Measurements from ENCODE around the gene BOLL. TPM values are rescaled to one million over a fixed set of nuclear protein-coding genes. Genes with fewer than 3 reads are reported as not detected.

The BOLL gene
- total RNA-seq, 6 experiments from 2014 or later: not detected

DNA sequence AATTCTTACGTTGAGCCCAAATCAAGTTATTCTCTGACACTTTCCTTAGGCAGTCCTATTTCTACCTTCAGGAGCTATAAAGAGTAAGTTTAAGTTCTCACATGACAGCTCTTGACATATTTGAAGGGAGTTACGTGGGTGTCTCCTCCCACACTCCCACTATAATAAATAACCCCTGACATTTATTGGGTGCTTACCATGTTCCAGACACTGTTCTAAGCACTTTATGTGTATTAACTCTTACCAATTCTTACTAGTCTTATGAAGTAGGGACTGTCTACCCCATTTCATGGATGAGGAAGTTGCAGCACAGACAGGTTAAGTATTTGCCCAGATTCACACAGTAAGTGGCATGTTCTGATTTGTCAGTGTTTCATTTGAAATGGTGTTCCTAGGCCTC is 37.2 kb upstream of the BOLL start:
- intact Hi-C loops (cut with DNase I): no loop called here
- ATAC-seq (no peak), DNase-seq (no peak)
- no peak for TF ChIP-seq POLR2A (IDR thresholded peaks at IDR 0.05)
- TF ChIP-seq, protein P1, sequence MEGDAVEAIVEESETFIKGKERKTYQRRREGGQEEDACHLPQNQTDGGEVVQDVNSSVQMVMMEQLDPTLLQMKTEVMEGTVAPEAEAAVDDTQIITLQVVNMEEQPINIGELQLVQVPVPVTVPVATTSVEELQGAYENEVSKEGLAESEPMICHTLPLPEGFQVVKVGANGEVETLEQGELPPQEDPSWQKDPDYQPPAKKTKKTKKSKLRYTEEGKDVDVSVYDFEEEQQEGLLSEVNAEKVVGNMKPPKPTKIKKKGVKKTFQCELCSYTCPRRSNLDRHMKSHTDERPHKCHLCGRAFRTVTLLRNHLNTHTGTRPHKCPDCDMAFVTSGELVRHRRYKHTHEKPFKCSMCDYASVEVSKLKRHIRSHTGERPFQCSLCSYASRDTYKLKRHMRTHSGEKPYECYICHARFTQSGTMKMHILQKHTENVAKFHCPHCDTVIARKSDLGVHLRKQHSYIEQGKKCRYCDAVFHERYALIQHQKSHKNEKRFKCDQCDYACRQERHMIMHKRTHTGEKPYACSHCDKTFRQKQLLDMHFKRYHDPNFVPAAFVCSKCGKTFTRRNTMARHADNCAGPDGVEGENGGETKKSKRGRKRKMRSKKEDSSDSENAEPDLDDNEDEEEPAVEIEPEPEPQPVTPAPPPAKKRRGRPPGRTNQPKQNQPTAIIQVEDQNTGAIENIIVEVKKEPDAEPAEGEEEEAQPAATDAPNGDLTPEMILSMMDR (IDR thresholded peaks at IDR 0.05): no peak
- 73% methylated on average over 2 of the region's 2 CpGs for WGBS (ENCODE audit: insufficient coverage, low coverage, low lambda C conversion rate, missing lambda C conversion rate)
- no peak overlapping the region for H3K4me3 ChIP-seq
- no peaks in the 10 kb centered on the region for H3K4me1 ChIP-seq
- no peak overlapping the region for H3K27ac ChIP-seq
- no peaks in the 10 kb centered on the region for H3K9me3 ChIP-seq
- H3K36me3 ChIP-seq: no peaks in the 10 kb centered on the region
- H3K27me3 ChIP-seq: no peaks in the 10 kb centered on the region

- intact Hi-C loops (cut with DNase I): no loop called here
- no peaks in the 10 kb centered on the region for H3K9me3 ChIP-seq
- no peak for ATAC-seq
- H3K36me3 ChIP-seq: no peaks in the 10 kb centered on the region
- H3K4me1 ChIP-seq: no peaks in the 10 kb centered on the region
- TF ChIP-seq, protein P1 (IDR thresholded peaks at IDR 0.05): no peak
- no peak for TF ChIP-seq POLR2A (IDR thresholded peaks at IDR 0.05)
- 52% methylated on average over 2 of the region's 2 CpGs for WGBS (ENCODE audit: insufficient coverage, low coverage, low lambda C conversion rate, missing lambda C conversion rate)
- H3K27ac ChIP-seq: no peak overlapping the region
- no peak overlapping the region for H3K4me3 ChIP-seq
- no peak for DNase-seq
- no peaks in the 10 kb centered on the region for H3K27me3 ChIP-seq
These were observed 36.6 kb upstream of the BOLL start for GRCh38 chr2:197821550-197822289.

GRCh38 chr2:197814526-197814925 is 29.4 kb upstream of the BOLL start:
- TF ChIP-seq, protein P1 (IDR thresholded peaks at IDR 0.05): no peak
- TF ChIP-seq POLR2A (IDR thresholded peaks at IDR 0.05): no peak
- intact Hi-C loops (cut with DNase I): no loop called here
- H3K27me3 ChIP-seq: no peaks in the 10 kb centered on the region

GRCh38 chr2:197813093-197813787 is 28.1 kb upstream of the BOLL start:
- ATAC-seq: peak; percentile 56 to 78 (median 64)
- 17% methylated on average over 3 of the region's 3 CpGs for WGBS (ENCODE audit: insufficient coverage, low coverage, low lambda C conversion rate, missing lambda C conversion rate)

More at GRCh38 chr2:197814526-197814925, 29.4 kb upstream of the BOLL start:
- DNase-seq (no peak), ATAC-seq (no peak)
- Histone ChIP-seq H3K27ac (no peak overlapping the region), H3K36me3 (no peaks in the 10 kb centered on the region), H3K4me3 (no peak overlapping the region), H3K4me1 (no peaks in the 10 kb centered on the region), H3K9me3 (no peaks in the 10 kb centered on the region)
- 55% methylated on average over 2 of the region's 2 CpGs for WGBS (ENCODE audit: insufficient coverage, low coverage, low lambda C conversion rate, missing lambda C conversion rate)

More at GRCh38 chr2:197813093-197813787, 28.1 kb upstream of the BOLL start:
- Histone ChIP-seq H3K36me3 (no peaks in the 10 kb centered on the region), H3K4me1 (no peaks in the 10 kb centered on the region), H3K4me3 (no peak overlapping the region), H3K27ac (no peak overlapping the region), H3K27me3 (no peaks in the 10 kb centered on the region), H3K9me3 (no peaks in the 10 kb centered on the region)
- DNase-seq: no peak
- TF ChIP-seq, protein P1 (IDR thresholded peaks at IDR 0.05): peak in 3 of 4 donors; percentile 54 to 62 (median 59)
- TF ChIP-seq POLR2A (IDR thresholded peaks at IDR 0.05): no peak
- intact Hi-C loops (cut with DNase I): no loop called here
